Mucosa of rectum (tissue), 2 donors: ENCODE measurements around the gene AGAP9.

ENCODE experiments used
- H3K27ac ChIP-seq, 2 donors: one replicate each; pipeline ENCODE4 v1.7.0; 2013; ENCODE audit warnings: inconsistent platforms in 2 of 2, low read depth in 2 of 2, low read length in 2 of 2
- H3K27me3 ChIP-seq, 2 donors: one replicate each; pipeline ENCODE4 v1.7.0; 2013; ENCODE audit warnings: low read length in 2 of 2; ENCODE audit not compliant: control insufficient read depth in 2 of 2, insufficient read depth in 2 of 2
- H3K36me3 ChIP-seq, 2 donors: one replicate each; pipeline ENCODE4 v1.7.0; 2013; ENCODE audit warnings: low read length in 2 of 2; ENCODE audit not compliant: control insufficient read depth in 2 of 2, insufficient read depth in 2 of 2
- H3K4me1 ChIP-seq, 2 donors: one replicate each; pipeline ENCODE4 v1.7.0; 2013; ENCODE audit warnings: low read length in 2 of 2, mild to moderate bottlenecking in 1 of 2; ENCODE audit not compliant: control insufficient read depth in 2 of 2, insufficient read depth in 2 of 2
- H3K4me3 ChIP-seq, 2 donors: one replicate each; pipeline ENCODE4 v1.7.0; 2013; ENCODE audit warnings: low read length in 2 of 2
- H3K9ac ChIP-seq, 2 donors: one replicate each; pipeline ENCODE4 v1.7.0; 2013; ENCODE audit warnings: low read length in 2 of 2, low read depth in 1 of 2, mild to moderate bottlenecking in 1 of 2
- H3K9me3 ChIP-seq, 2 donors: one replicate each; pipeline ENCODE4 v1.7.0; 2013; ENCODE audit warnings: low read length in 2 of 2; ENCODE audit not compliant: control insufficient read depth in 2 of 2
- donor health status: healthy.
- donor health status: Normal muscosa, but diverticular disease.

The AGAP9 gene

DNA sequence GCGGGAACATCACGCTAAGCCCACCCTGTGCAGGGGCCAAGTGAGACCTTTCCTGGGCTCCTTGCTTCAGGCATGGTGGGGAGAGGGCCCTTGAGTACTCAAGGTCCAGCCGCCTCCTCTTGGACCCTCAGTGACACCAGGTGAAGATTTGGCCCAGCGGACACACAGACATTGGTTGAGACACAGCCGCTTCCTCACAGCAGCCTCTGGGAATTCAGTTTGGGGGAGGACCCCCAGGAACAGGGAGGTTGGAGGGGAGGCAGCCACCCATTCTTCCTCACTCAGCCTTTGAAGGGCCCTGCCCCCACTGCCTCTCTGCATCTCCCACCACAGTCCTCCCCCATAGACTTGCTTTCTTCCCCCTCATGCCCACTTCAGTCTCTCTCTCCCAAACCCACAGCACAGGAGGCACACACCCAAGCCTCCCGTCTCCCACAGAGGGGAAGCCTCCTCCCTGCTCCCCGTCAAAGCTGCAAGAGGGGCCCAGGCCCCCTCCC lies 71.4 kb downstream of the AGAP9 start:
- Histone ChIP-seq H3K27me3 (peaks cover 0 to 3% of the 10 kb centered on the region in 2 donors), H3K27ac (no peak overlapping the region), H3K4me3 (no peak overlapping the region), H3K9me3 (no peaks in the 10 kb centered on the region), H3K9ac (no peak overlapping the region), H3K4me1 (no peaks in the 10 kb centered on the region), H3K36me3 (no peaks in the 10 kb centered on the region)
